IPS-20b (cell line): ENCODE measurements around the gene PGBD1.

Source experiments
- H3K27ac ChIP-seq: one replicate; pipeline ENCODE4 v1.5.1; 2013; ENCODE audit warnings: low read length
- H3K27me3 ChIP-seq: 2 replicates; pipeline ENCODE4 v1.6.1; 2013; ENCODE audit warnings: mild to moderate bottlenecking, low read length, inconsistent platforms; ENCODE audit not compliant: insufficient read depth
- H3K36me3 ChIP-seq: 2 replicates; pipeline ENCODE4 v1.6.1; 2013; ENCODE audit warnings: low read depth, mild to moderate bottlenecking, inconsistent platforms, low read length, moderate library complexity; ENCODE audit not compliant: insufficient read depth
- H3K4me1 ChIP-seq: 2 replicates; pipeline ENCODE4 v1.6.1; 2013; ENCODE audit warnings: mild to moderate bottlenecking, control low read depth, inconsistent platforms, low read length, moderate library complexity; ENCODE audit not compliant: insufficient read depth
- H3K4me3 ChIP-seq: 2 replicates; pipeline ENCODE4 v1.5.1; 2013; ENCODE audit warnings: mild to moderate bottlenecking, low read length, inconsistent platforms
- H3K9ac ChIP-seq: 2 replicates; pipeline ENCODE4 v1.6.1; 2013; ENCODE audit warnings: low read depth, mild to moderate bottlenecking, inconsistent platforms, low read length, moderate library complexity
- H3K9me3 ChIP-seq: 2 replicates; pipeline ENCODE4 v1.6.1; 2013; ENCODE audit warnings: mild to moderate bottlenecking, low read depth, low read length, inconsistent platforms; ENCODE audit not compliant: insufficient read depth

PGBD1 gene

DNA sequence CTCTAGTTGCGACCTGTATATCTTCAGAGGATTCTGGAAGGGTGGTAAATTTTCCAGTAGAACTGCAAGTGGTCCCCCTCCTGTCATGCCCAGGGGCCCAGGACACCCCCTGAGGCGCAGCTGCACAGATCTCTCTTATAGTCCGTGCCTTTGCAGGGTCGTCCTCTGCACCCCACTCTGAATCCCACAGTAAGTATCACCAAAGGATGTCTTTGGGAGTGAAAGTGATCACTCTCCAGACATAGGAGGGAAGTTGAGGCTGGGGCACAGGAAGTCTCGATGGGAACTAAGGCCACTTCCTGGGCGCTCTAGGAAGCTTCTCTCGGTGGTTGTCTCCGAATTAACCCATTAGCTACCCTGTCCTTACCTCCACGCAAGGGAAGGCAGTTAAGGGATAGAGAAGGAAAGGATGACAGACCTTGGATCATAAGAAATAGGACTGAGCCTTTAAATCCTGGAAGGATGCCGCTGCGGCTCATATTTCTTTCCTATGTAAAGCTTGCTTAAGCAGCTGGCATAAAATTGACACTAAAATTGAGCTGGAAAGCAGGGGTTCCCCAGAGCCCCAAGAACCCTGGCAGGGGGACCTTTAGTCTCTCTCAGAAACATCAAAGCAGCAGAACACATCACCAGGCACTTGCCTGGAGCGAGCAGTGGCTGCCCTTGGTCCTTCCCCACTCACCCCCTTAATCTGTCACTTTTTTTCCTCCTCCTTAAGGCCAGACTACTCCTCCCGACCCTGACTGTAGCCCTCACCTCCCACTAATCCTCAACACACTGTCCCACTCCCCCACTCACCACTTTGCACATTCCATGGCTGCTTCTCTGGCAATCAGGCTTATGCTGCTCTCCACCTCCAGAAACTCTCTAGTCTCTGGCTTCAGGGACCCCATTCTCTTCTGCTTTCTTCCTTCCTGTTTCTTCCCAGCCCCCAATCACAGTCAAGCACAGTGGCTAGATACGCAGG is 29.1 kb upstream of the PGBD1 start, which contains the start of gene ZKSCAN4:
TSS of gene ZKSCAN4 (minus strand) at position 261 of the 967 bp plus-strand sequence. CDS start 289 bp downstream, outside the sequence.
- peak within 1 kb of the TSS; percentile 89; the same call in 1 of the 2 replicates for H3K9ac ChIP-seq
- H3K4me3 ChIP-seq: peak within 1 kb of the TSS; percentile 94
- H3K9me3 ChIP-seq: no peaks in the 10 kb centered on the region
- H3K36me3 ChIP-seq: peaks cover 19% of the 10 kb centered on the region
- H3K27me3 ChIP-seq: no peaks in the 10 kb centered on the region
- no peak within 1 kb of the TSS for H3K27ac ChIP-seq
- H3K4me1 ChIP-seq: no peaks in the 10 kb centered on the region

GRCh38 chr6:28254121-28254519 is 27.3 kb upstream of the PGBD1 start:
- peaks cover 7% of the 10 kb centered on the region for H3K36me3 ChIP-seq
- H3K9ac ChIP-seq: no peak overlapping the region
- H3K4me1 ChIP-seq: no peaks in the 10 kb centered on the region
- no peak overlapping the region for H3K27ac ChIP-seq
- H3K9me3 ChIP-seq: no peaks in the 10 kb centered on the region
- no peak overlapping the region for H3K4me3 ChIP-seq
- H3K27me3 ChIP-seq: no peaks in the 10 kb centered on the region

- Histone ChIP-seq H3K27me3 (peaks cover 8% of the 10 kb centered on the region), H3K4me1 (no peaks in the 10 kb centered on the region), H3K4me3 (no peak overlapping the region), H3K27ac (no peak overlapping the region), H3K36me3 (no peaks in the 10 kb centered on the region), H3K9ac (no peak overlapping the region), H3K9me3 (no peaks in the 10 kb centered on the region)
Measured at GRCh38 chr6:28257042-28257441, 24.3 kb upstream of the PGBD1 start.

GRCh38 chr6:28258877-28259777 is 22.2 kb upstream of the PGBD1 start, which contains the start of gene NKAPL:
TSS of gene NKAPL (plus strand) at chr6:28259297. CDS start at chr6:28259372, 75 bp downstream.
- Histone ChIP-seq H3K27me3 (peaks cover 21% of the 10 kb centered on the region), H3K36me3 (no peaks in the 10 kb centered on the region), H3K4me3 (no peak within 1 kb of the TSS), H3K27ac (no peak within 1 kb of the TSS), H3K4me1 (no peaks in the 10 kb centered on the region), H3K9me3 (no peaks in the 10 kb centered on the region), H3K9ac (no peak within 1 kb of the TSS)

GRCh38 chr6:28263922-28264321 is 17.4 kb upstream of the PGBD1 start:
- Histone ChIP-seq H3K4me1 (peaks cover 4% of the 10 kb centered on the region; the same call in 1 of the 2 replicates), H3K36me3 (no peaks in the 10 kb centered on the region), H3K27ac (no peak overlapping the region), H3K27me3 (peaks cover 21% of the 10 kb centered on the region), H3K4me3 (no peak overlapping the region), H3K9me3 (no peaks in the 10 kb centered on the region), H3K9ac (no peak overlapping the region)

GRCh38 chr6:28264834-28265401 is 16.5 kb upstream of the PGBD1 start:
- Histone ChIP-seq H3K9ac (no peak overlapping the region), H3K27ac (no peak overlapping the region), H3K9me3 (no peaks in the 10 kb centered on the region), H3K36me3 (no peaks in the 10 kb centered on the region), H3K4me1 (peaks cover 4% of the 10 kb centered on the region; the same call in 1 of the 2 replicates), H3K4me3 (no peak overlapping the region), H3K27me3 (peaks cover 21% of the 10 kb centered on the region)

DNA sequence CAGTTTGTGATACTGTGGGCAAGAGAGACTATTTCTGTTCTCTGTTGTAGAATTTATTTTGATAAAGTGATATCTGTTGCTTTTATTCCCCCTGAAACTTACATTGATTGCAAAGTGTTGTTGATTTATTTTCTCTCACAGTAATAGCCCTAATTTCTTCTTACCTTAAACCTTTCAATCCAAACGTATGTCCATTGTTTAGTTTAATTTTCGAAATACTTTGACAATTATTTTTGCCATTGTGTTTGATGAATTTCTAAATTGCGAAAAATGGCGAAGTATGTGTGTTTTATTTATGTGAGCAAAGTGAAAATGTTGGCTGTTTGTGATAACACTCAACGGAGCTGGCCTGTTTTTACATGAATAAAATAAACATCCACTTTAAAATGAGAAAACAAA is 14.8 kb upstream of the PGBD1 start:
- Histone ChIP-seq H3K27ac (peak overlapping the region; percentile 28), H3K9me3 (no peaks in the 10 kb centered on the region), H3K4me1 (peaks cover 4% of the 10 kb centered on the region; the same call in 1 of the 2 replicates), H3K4me3 (peak overlapping the region; percentile 93), H3K27me3 (peaks cover 16% of the 10 kb centered on the region), H3K36me3 (no peaks in the 10 kb centered on the region), H3K9ac (peak overlapping the region; percentile 87)

- H3K9ac ChIP-seq: peak within 1 kb of the TSS; percentile 87
- peak within 1 kb of the TSS; percentile 28 for H3K27ac ChIP-seq
- peaks cover 4% of the 10 kb centered on the region; the same call in 1 of the 2 replicates for H3K4me1 ChIP-seq
- H3K9me3 ChIP-seq: no peaks in the 10 kb centered on the region
- peaks cover 5% of the 10 kb centered on the region for H3K36me3 ChIP-seq
- peaks cover 12% of the 10 kb centered on the region for H3K27me3 ChIP-seq
- peak within 1 kb of the TSS; percentile 93 for H3K4me3 ChIP-seq
Measured at GRCh38 chr6:28266962-28267694, 14.2 kb upstream of the PGBD1 start, which contains the start of gene ZSCAN26. TSS of gene ZSCAN26 (plus strand) at chr6:28267143. CDS start at chr6:28271920, 4,777 bp downstream.

GRCh38 chr6:28267695-28268059 is 13.7 kb upstream of the PGBD1 start:
- Histone ChIP-seq H3K4me3 (peak overlapping the region; percentile 93), H3K9ac (peak overlapping the region; percentile 87; the same call in 1 of the 2 replicates), H3K27me3 (peaks cover 6% of the 10 kb centered on the region), H3K9me3 (no peaks in the 10 kb centered on the region), H3K36me3 (peaks cover 11% of the 10 kb centered on the region), H3K4me1 (peaks cover 4% of the 10 kb centered on the region; the same call in 1 of the 2 replicates), H3K27ac (peak overlapping the region; percentile 28)

DNA sequence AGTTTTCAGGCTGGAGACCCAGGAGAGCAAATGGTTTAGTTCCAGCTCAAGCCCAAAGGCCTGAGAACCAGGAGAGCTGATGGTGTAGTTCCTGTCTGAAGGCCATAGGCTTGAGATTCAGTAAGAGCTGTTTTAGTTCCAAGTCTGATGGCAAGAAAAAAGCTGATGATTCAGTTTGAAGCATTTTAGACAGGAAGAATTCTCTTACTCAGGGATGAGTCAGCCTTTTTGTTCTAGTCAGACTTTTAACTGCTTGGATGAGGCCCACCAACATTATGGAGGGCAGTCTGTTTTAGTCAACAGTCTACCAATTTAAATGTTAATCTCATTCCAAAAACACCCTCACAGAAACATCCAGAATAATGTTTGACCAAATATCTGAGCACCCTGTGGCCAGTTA is 11.9 kb upstream of the PGBD1 start:
- H3K9ac ChIP-seq: no peak overlapping the region
- no peaks in the 10 kb centered on the region for H3K27me3 ChIP-seq
- peaks cover 4% of the 10 kb centered on the region; the same call in 1 of the 2 replicates for H3K4me1 ChIP-seq
- H3K4me3 ChIP-seq: no peak overlapping the region
- H3K9me3 ChIP-seq: no peaks in the 10 kb centered on the region
- H3K36me3 ChIP-seq: peaks cover 27% of the 10 kb centered on the region
- no peak overlapping the region for H3K27ac ChIP-seq
